Spleen (tissue), 7 donors: ENCODE measurements around the gene POLR2B.

ENCODE experiments used
- POLR2A ChIP-seq, 3 donors: fragments of 450-650 bp; IDR thresholded peaks; one replicate each; pipeline ENCODE4 v1.5.1; 2017; ENCODE audit warnings: antibody characterized with exemption in 3 of 3, mild to moderate bottlenecking in 1 of 3
- POLR2AphosphoS5 ChIP-seq, 3 donors: sonication (generic); formaldehyde crosslinking; IDR thresholded peaks; one replicate each; pipeline ENCODE4 v1.5.1; 2017; ENCODE audit warnings: antibody characterized with exemption in 3 of 3
- TF ChIP-seq, protein P1 (sequence below), 11 experiments: fragments of 200-600 bp in 7 of 11; fragments of 450-650 bp in 4 of 11; sonication (generic) in 4 of 11; IDR thresholded peaks in 8 of 11; conservative IDR thresholded peaks in 3 of 11; 1 replicate in 7 of 11; 2 replicates in 4 of 11; pipeline versions ENCODE4 v1.4.0 to v1.8.0; 2016 to 2021; ENCODE audit warnings: antibody characterized with exemption in 11 of 11, inconsistent platforms in 4 of 11, mild to moderate bottlenecking in 1 of 11
- donor health status: DM: no; HTN: no; CAD: no; lungs with moderate emphysema.
- donor health status: DM: no; HTN: no; CAD: no.
- donor health status: DM: no; HTN: no; CAD: no.

GRCh38 chr4:56930638-56931037 is 48.1 kb upstream of the POLR2B start:
- no peak for TF ChIP-seq POLR2A (IDR thresholded peaks at IDR 0.05)
- TF ChIP-seq, protein P1, sequence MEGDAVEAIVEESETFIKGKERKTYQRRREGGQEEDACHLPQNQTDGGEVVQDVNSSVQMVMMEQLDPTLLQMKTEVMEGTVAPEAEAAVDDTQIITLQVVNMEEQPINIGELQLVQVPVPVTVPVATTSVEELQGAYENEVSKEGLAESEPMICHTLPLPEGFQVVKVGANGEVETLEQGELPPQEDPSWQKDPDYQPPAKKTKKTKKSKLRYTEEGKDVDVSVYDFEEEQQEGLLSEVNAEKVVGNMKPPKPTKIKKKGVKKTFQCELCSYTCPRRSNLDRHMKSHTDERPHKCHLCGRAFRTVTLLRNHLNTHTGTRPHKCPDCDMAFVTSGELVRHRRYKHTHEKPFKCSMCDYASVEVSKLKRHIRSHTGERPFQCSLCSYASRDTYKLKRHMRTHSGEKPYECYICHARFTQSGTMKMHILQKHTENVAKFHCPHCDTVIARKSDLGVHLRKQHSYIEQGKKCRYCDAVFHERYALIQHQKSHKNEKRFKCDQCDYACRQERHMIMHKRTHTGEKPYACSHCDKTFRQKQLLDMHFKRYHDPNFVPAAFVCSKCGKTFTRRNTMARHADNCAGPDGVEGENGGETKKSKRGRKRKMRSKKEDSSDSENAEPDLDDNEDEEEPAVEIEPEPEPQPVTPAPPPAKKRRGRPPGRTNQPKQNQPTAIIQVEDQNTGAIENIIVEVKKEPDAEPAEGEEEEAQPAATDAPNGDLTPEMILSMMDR (IDR thresholded peaks at IDR 0.05 in 8 of 11, conservative IDR thresholded peaks at IDR 0.05 in 3 of 11): no peak
- TF ChIP-seq POLR2AphosphoS5 (IDR thresholded peaks at IDR 0.05): peak in 1 of 3 donors; percentile 54
